Measurements from ENCODE around the gene PACRG. TPM values are rescaled to one million over a fixed set of nuclear protein-coding genes. Genes with fewer than 3 reads are reported as not detected.

The PACRG gene
- total and polyA plus RNA-seq, 2 of the 13 experiments (the other 11 are each of a cell fraction or from before 2014, with no cell fraction given): 0.13 TPM; not detected in 1

DNA sequence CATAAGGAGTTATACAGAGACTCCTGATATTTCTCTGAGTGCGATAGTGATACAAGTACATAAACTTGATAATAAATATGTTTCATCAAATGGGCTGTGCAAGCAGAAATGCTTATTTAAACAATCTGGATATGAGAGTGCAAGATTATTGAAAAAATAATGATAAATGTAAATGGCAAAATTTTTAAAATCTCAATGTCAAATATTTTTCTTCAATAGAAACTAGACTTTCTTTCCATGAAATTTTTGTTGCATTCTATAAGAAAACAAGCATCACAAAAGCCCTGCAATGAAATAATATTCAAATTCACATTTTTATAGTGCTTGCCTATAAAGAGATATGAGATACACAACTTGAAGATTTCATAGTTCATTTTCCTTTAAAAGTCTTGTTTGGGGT is 2.7 kb downstream of the PACRG start:
- CTCF ChIA-PET (ENCODE audit: low intra/inter-chr PET ratio, low total read pairs): no interaction called here

More for the DNA sequence above, 2.7 kb downstream of the PACRG start:
- POLR2A ChIA-PET: no interaction called here
- Histone ChIP-seq H3K27me3 (ENCODE audit: control insufficient read depth in 1 of 2, insufficient read depth in 2 of 2, low read length in 2 of 2) (no peaks in the 10 kb centered on the region), H4K20me1 (ENCODE audit: insufficient read depth, low read length) (no peaks in the 10 kb centered on the region; the same call in 1 of the 2 replicates), H3K4me3 (replicated peaks in 1 of 3; ENCODE audit: insufficient read depth in 1 of 3, low read depth in 2 of 3, low read length in 3 of 3) (no peak overlapping the region), H3K4me2 (ENCODE audit: low read depth, low read length) (no peak overlapping the region), H3K4me1 (ENCODE audit: insufficient read depth, low read length) (peaks cover 14% of the 10 kb centered on the region), H3K9ac (ENCODE audit: insufficient read depth, low read depth, low read length) (no peak overlapping the region), H3K27ac (ENCODE audit: extremely low read length, insufficient read depth, low read length) (no peak overlapping the region), H3K79me2 (ENCODE audit: insufficient read depth, low read length) (no peaks in the 10 kb centered on the region), H3K9me3 (ENCODE audit: low read length) (no peaks in the 10 kb centered on the region), H3K36me3 (replicated peaks in 1 of 2; ENCODE audit: control insufficient read depth in 1 of 2, insufficient read depth in 2 of 2, low read length in 2 of 2) (no peaks in the 10 kb centered on the region), H2AFZ (ENCODE audit: low read length) (no peak overlapping the region)
- DNase-seq (ENCODE audit: low spot score) (no peak), ATAC-seq (no peak), FAIRE-seq (no peak)
- 96% methylated on average over 1 of the region's 1 CpG for WGBS (ENCODE audit: low lambda C conversion rate)
- in situ Hi-C loops (cut with HindIII; ENCODE audit: extremely low pct_ligation_motif_present, low pct_unique_long_range_greater_than_20kb) (loop anchor here (25.0 kb wide), 1 partner anchor 893 kb away; no protein-coding TSS in a partner anchor), intact Hi-C loops (cut with micrococcal nuclease; ENCODE audit: unreplicated experiment) (no loop called here)
- no peak for TF ChIP-seq TCF7L2 (IDR thresholded peaks at IDR 0.05; ENCODE audit: low read depth, low read length)
- TF ChIP-seq ZNF839 (CRISPR knock-in tag; IDR thresholded peaks at IDR 0.05; ENCODE audit: borderline replicate concordance): no peak
- TF ChIP-seq, protein P1, sequence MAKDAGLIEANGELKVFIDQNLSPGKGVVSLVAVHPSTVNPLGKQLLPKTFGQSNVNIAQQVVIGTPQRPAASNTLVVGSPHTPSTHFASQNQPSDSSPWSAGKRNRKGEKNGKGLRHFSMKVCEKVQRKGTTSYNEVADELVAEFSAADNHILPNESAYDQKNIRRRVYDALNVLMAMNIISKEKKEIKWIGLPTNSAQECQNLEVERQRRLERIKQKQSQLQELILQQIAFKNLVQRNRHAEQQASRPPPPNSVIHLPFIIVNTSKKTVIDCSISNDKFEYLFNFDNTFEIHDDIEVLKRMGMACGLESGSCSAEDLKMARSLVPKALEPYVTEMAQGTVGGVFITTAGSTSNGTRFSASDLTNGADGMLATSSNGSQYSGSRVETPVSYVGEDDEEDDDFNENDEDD (CRISPR knock-in tag; IDR thresholded peaks at IDR 0.05; ENCODE audit: borderline replicate concordance): no peak
- TF ChIP-seq ZNF644 (CRISPR knock-in tag; IDR thresholded peaks at IDR 0.05; ENCODE audit: low read depth): no peak
- TF ChIP-seq, protein P2, sequence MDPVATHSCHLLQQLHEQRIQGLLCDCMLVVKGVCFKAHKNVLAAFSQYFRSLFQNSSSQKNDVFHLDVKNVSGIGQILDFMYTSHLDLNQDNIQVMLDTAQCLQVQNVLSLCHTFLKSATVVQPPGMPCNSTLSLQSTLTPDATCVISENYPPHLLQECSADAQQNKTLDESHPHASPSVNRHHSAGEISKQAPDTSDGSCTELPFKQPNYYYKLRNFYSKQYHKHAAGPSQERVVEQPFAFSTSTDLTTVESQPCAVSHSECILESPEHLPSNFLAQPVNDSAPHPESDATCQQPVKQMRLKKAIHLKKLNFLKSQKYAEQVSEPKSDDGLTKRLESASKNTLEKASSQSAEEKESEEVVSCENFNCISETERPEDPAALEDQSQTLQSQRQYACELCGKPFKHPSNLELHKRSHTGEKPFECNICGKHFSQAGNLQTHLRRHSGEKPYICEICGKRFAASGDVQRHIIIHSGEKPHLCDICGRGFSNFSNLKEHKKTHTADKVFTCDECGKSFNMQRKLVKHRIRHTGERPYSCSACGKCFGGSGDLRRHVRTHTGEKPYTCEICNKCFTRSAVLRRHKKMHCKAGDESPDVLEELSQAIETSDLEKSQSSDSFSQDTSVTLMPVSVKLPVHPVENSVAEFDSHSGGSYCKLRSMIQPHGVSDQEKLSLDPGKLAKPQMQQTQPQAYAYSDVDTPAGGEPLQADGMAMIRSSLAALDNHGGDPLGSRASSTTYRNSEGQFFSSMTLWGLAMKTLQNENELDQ (CRISPR knock-in tag; IDR thresholded peaks at IDR 0.05; ENCODE audit: borderline replicate concordance): no peak
- no peak for TF ChIP-seq BCL6 (CRISPR knock-in tag; IDR thresholded peaks at IDR 0.05)
- no peak for TF ChIP-seq ZNF274 (CRISPR knock-in tag; IDR thresholded peaks at IDR 0.05)
- TF ChIP-seq ZNF383 (CRISPR knock-in tag; IDR thresholded peaks at IDR 0.05; ENCODE audit: borderline replicate concordance): no peak
- no peak for TF ChIP-seq RFX3 (CRISPR knock-in tag; IDR thresholded peaks at IDR 0.05)
- TF ChIP-seq, protein P3, sequence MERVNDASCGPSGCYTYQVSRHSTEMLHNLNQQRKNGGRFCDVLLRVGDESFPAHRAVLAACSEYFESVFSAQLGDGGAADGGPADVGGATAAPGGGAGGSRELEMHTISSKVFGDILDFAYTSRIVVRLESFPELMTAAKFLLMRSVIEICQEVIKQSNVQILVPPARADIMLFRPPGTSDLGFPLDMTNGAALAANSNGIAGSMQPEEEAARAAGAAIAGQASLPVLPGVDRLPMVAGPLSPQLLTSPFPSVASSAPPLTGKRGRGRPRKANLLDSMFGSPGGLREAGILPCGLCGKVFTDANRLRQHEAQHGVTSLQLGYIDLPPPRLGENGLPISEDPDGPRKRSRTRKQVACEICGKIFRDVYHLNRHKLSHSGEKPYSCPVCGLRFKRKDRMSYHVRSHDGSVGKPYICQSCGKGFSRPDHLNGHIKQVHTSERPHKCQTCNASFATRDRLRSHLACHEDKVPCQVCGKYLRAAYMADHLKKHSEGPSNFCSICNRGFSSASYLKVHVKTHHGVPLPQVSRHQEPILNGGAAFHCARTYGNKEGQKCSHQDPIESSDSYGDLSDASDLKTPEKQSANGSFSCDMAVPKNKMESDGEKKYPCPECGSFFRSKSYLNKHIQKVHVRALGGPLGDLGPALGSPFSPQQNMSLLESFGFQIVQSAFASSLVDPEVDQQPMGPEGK (CRISPR knock-in tag; IDR thresholded peaks at IDR 0.05): no peak
- TF ChIP-seq MED1 (CRISPR knock-in tag; IDR thresholded peaks at IDR 0.05): no peak
- TF ChIP-seq PHF8 (CRISPR knock-in tag; IDR thresholded peaks at IDR 0.05): no peak
- TF ChIP-seq, protein P4, sequence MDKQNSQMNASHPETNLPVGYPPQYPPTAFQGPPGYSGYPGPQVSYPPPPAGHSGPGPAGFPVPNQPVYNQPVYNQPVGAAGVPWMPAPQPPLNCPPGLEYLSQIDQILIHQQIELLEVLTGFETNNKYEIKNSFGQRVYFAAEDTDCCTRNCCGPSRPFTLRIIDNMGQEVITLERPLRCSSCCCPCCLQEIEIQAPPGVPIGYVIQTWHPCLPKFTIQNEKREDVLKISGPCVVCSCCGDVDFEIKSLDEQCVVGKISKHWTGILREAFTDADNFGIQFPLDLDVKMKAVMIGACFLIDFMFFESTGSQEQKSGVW (CRISPR knock-in tag; IDR thresholded peaks at IDR 0.05; ENCODE audit: borderline replicate concordance): no peak
- TF ChIP-seq HNRNPH1 (optimal IDR thresholded peaks at IDR 0.05; ENCODE audit: low read depth, low read length): no peak
- no TSS peak for BruUV-seq (replicated peaks)
